ENCODE measurements around the gene U2AF2. TPM values are rescaled to one million over a fixed set of nuclear protein-coding genes. Genes with fewer than 3 reads are reported as not detected.

U2AF2 gene
- total and polyA plus RNA-seq, 9 of the 15 experiments (the other 6 are each of a cell fraction or from before 2014, with no cell fraction given): 3.0 to 331 (median 157) TPM

GRCh38 chr19:55605207-55605636 lies 49.6 kb upstream of the U2AF2 start (continued):
- TF ChIP-seq, protein P1, sequence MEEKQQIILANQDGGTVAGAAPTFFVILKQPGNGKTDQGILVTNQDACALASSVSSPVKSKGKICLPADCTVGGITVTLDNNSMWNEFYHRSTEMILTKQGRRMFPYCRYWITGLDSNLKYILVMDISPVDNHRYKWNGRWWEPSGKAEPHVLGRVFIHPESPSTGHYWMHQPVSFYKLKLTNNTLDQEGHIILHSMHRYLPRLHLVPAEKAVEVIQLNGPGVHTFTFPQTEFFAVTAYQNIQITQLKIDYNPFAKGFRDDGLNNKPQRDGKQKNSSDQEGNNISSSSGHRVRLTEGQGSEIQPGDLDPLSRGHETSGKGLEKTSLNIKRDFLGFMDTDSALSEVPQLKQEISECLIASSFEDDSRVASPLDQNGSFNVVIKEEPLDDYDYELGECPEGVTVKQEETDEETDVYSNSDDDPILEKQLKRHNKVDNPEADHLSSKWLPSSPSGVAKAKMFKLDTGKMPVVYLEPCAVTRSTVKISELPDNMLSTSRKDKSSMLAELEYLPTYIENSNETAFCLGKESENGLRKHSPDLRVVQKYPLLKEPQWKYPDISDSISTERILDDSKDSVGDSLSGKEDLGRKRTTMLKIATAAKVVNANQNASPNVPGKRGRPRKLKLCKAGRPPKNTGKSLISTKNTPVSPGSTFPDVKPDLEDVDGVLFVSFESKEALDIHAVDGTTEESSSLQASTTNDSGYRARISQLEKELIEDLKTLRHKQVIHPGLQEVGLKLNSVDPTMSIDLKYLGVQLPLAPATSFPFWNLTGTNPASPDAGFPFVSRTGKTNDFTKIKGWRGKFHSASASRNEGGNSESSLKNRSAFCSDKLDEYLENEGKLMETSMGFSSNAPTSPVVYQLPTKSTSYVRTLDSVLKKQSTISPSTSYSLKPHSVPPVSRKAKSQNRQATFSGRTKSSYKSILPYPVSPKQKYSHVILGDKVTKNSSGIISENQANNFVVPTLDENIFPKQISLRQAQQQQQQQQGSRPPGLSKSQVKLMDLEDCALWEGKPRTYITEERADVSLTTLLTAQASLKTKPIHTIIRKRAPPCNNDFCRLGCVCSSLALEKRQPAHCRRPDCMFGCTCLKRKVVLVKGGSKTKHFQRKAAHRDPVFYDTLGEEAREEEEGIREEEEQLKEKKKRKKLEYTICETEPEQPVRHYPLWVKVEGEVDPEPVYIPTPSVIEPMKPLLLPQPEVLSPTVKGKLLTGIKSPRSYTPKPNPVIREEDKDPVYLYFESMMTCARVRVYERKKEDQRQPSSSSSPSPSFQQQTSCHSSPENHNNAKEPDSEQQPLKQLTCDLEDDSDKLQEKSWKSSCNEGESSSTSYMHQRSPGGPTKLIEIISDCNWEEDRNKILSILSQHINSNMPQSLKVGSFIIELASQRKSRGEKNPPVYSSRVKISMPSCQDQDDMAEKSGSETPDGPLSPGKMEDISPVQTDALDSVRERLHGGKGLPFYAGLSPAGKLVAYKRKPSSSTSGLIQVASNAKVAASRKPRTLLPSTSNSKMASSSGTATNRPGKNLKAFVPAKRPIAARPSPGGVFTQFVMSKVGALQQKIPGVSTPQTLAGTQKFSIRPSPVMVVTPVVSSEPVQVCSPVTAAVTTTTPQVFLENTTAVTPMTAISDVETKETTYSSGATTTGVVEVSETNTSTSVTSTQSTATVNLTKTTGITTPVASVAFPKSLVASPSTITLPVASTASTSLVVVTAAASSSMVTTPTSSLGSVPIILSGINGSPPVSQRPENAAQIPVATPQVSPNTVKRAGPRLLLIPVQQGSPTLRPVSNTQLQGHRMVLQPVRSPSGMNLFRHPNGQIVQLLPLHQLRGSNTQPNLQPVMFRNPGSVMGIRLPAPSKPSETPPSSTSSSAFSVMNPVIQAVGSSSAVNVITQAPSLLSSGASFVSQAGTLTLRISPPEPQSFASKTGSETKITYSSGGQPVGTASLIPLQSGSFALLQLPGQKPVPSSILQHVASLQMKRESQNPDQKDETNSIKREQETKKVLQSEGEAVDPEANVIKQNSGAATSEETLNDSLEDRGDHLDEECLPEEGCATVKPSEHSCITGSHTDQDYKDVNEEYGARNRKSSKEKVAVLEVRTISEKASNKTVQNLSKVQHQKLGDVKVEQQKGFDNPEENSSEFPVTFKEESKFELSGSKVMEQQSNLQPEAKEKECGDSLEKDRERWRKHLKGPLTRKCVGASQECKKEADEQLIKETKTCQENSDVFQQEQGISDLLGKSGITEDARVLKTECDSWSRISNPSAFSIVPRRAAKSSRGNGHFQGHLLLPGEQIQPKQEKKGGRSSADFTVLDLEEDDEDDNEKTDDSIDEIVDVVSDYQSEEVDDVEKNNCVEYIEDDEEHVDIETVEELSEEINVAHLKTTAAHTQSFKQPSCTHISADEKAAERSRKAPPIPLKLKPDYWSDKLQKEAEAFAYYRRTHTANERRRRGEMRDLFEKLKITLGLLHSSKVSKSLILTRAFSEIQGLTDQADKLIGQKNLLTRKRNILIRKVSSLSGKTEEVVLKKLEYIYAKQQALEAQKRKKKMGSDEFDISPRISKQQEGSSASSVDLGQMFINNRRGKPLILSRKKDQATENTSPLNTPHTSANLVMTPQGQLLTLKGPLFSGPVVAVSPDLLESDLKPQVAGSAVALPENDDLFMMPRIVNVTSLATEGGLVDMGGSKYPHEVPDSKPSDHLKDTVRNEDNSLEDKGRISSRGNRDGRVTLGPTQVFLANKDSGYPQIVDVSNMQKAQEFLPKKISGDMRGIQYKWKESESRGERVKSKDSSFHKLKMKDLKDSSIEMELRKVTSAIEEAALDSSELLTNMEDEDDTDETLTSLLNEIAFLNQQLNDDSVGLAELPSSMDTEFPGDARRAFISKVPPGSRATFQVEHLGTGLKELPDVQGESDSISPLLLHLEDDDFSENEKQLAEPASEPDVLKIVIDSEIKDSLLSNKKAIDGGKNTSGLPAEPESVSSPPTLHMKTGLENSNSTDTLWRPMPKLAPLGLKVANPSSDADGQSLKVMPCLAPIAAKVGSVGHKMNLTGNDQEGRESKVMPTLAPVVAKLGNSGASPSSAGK (IDR thresholded peaks at IDR 0.05): no peak; the same call in 1 of the 2 replicates
- TF ChIP-seq NFE2L1 (tag; IDR thresholded peaks at IDR 0.05; ENCODE audit: borderline replicate concordance, low read depth) (no peak), ESRRA (IDR thresholded peaks at IDR 0.05; ENCODE audit: borderline replicate concordance, low read depth) (no peak), BRF2 (IDR thresholded peaks at IDR 0.05; ENCODE audit: borderline replicate concordance, insufficient read depth, insufficient read length) (no peak), CEBPB (tag; IDR thresholded peaks at IDR 0.05) (no peak), KDM2B (CRISPR knock-in tag; IDR thresholded peaks at IDR 0.05) (no peak), SAP30 (IDR thresholded peaks at IDR 0.05; ENCODE audit: borderline replicate concordance, insufficient read depth, low read depth, low read length, poor library complexity, severe bottlenecking) (no peak), HMG20B (CRISPR knock-in tag; IDR thresholded peaks at IDR 0.05) (no peak), ZNF584 (CRISPR knock-in tag; IDR thresholded peaks at IDR 0.05; ENCODE audit: low read depth) (no peak), ZKSCAN8 (CRISPR knock-in tag; IDR thresholded peaks at IDR 0.05) (no peak), TCF7L2 (IDR thresholded peaks at IDR 0.05; ENCODE audit: low read depth, low read length) (no peak), TAF7 (tag; IDR thresholded peaks at IDR 0.05) (no peak), ZNF134 (CRISPR knock-in tag; conservative IDR thresholded peaks at IDR 0.05) (no peak)

All from K562 (cell line).